Measurements from ENCODE around the gene GCSH.

Gene GCSH

GRCh38 chr16:81101702-81102101 lies 5.5 kb upstream of the GCSH start:
- no peak for DNase-seq

GRCh38 chr16:81099958-81100357 lies 3.8 kb upstream of the GCSH start:
- DNase-seq: no peak

GRCh38 chr16:81097230-81097629 lies 1.0 kb upstream of the GCSH start:
- DNase-seq: no peak

GRCh38 chr16:81096715-81097208 lies 567 bp upstream of the GCSH start:
- no peak for DNase-seq

- DNase-seq: no peak
Observed at GRCh38 chr16:81095653-81095952, 592 bp downstream of the GCSH start.

- no peak for DNase-seq
Observed at GRCh38 chr16:81094771-81095251, 1.4 kb downstream of the GCSH start.

- no peak for DNase-seq
Observed at GRCh38 chr16:81088836-81089235, 7.4 kb downstream of the GCSH start.

- DNase-seq: no peak
Observed at GRCh38 chr16:81081014-81081413, 15.2 kb downstream of the GCSH start.

- no peak for DNase-seq
Observed at GRCh38 chr16:81080233-81080632, 16.0 kb downstream of the GCSH start.

- DNase-seq: peak; percentile 98
Observed at GRCh38 chr16:81077076-81077940, 18.9 kb downstream of the GCSH start, which contains the start of gene C16orf46. C16orf46 (minus strand) TSS chr16:81077238; CDS start chr16:81063955, 13,283 bp downstream.

GRCh38 chr16:81076566-81077075 lies 19.6 kb downstream of the GCSH start:
- DNase-seq: peak; percentile 94

GRCh38 chr16:81073560-81074330 lies 22.4 kb downstream of the GCSH start:
- no peak for DNase-seq

GRCh38 chr16:81071805-81072204 lies 24.4 kb downstream of the GCSH start:
- DNase-seq: no peak

- no peak for DNase-seq
Observed at GRCh38 chr16:81070979-81071378, 25.2 kb downstream of the GCSH start.

- no peak for DNase-seq
Observed at GRCh38 chr16:81069063-81069462, 27.1 kb downstream of the GCSH start.

- no peak for DNase-seq
Observed at GRCh38 chr16:81067166-81067565, 29.0 kb downstream of the GCSH start.

- DNase-seq: no peak
Observed at GRCh38 chr16:81066681-81067080, 29.5 kb downstream of the GCSH start.

GRCh38 chr16:81061871-81062608 lies 34.2 kb downstream of the GCSH start:
- no peak for DNase-seq

- no peak for DNase-seq
Observed at GRCh38 chr16:81061307-81061640, 34.9 kb downstream of the GCSH start.

- no peak for DNase-seq
Observed at GRCh38 chr16:81060576-81061306, 35.5 kb downstream of the GCSH start.

- DNase-seq: no peak
Observed at GRCh38 chr16:81053761-81054160, 42.4 kb downstream of the GCSH start.

GRCh38 chr16:81042821-81043220 lies 53.4 kb downstream of the GCSH start:
- no peak for DNase-seq

Data from activated CD4-positive, CD25-positive, alpha-beta regulatory T cell treated with anti-CD3 and anti-CD28 coated beads, Interleukin-2, amount 50 U/mL, for 72 hours (primary cell).